Keratinocyte (primary cell): ENCODE measurements around the gene PPP1R14B. TPM values are rescaled to one million over a fixed set of nuclear protein-coding genes. Genes with fewer than 3 reads are reported as not detected.
A peak's percentile ranks its signal among the peaks of the same experiment; 100 is the strongest.

Experiments used
- DNase-seq: peaks from one replicate; pipeline ENCODE4 v3.0.0-alpha.2; 2011; ENCODE audit warnings: low read depth, missing footprints, low spot score
- FAIRE-seq: peaks from 2 replicates; lab custom pipeline; 2011; peaks lifted over from hg19 to GRCh38; lab: Jason Lieb, UNC
- H2AFZ ChIP-seq: 2 replicates; pipeline ENCODE4 v1.6.0; 2012; ENCODE audit warnings: low read length, control low read depth, inconsistent platforms; ENCODE audit not compliant: control insufficient read depth
- H3K27ac ChIP-seq: 2 replicates; pipeline ENCODE4 v1.5.1; 2011; ENCODE audit warnings: low read length; ENCODE audit not compliant: control insufficient read depth, insufficient read depth
- H3K27me3 ChIP-seq: 3 replicates; pipeline ENCODE4 v1.6.0; 2011; ENCODE audit warnings: low read length; ENCODE audit not compliant: control insufficient read depth, insufficient read depth; ENCODE audit errors: extremely low read depth
- H3K36me3 ChIP-seq, 2 experiments: 2 replicates in 1 of 2; 3 replicates in 1 of 2; pipeline ENCODE4 v1.5.1; 2011; ENCODE audit warnings: low read length in 2 of 2, mild to moderate bottlenecking in 1 of 2; ENCODE audit not compliant: control insufficient read depth in 2 of 2, insufficient read depth in 2 of 2; ENCODE audit errors: extremely low read depth in 1 of 2
- H3K4me1 ChIP-seq: 3 replicates; pipeline ENCODE4 v1.5.1; 2011; ENCODE audit warnings: low read length; ENCODE audit not compliant: control insufficient read depth, insufficient read depth; ENCODE audit errors: extremely low read depth
- H3K4me2 ChIP-seq: 3 replicates; pipeline ENCODE4 v1.6.0; 2011; ENCODE audit warnings: low read depth, low read length; ENCODE audit not compliant: control insufficient read depth, insufficient read depth; ENCODE audit errors: extremely low read depth
- H3K4me3 ChIP-seq, 3 experiments: fragments of 200-600 bp in 1 of 3; sonication (generic) in 1 of 3; 2 replicates in 2 of 3; 3 replicates in 1 of 3; pipeline ENCODE4 v1.5.1; 2011 to 2016; ENCODE audit warnings: low read length in 3 of 3, mild to moderate bottlenecking in 3 of 3, control low read depth in 2 of 3, inconsistent platforms in 1 of 3, low read depth in 1 of 3, mixed read lengths in 1 of 3, mixed run types in 1 of 3, moderate library complexity in 1 of 3; ENCODE audit not compliant: control insufficient read depth in 2 of 3, insufficient read depth in 2 of 3; ENCODE audit errors: extremely low read depth in 1 of 3
- H3K79me2 ChIP-seq: 2 replicates; pipeline ENCODE4 v1.6.0; 2012; ENCODE audit warnings: low read length; ENCODE audit not compliant: control insufficient read depth, insufficient read depth
- H3K9ac ChIP-seq: 3 replicates; pipeline ENCODE4 v1.6.0; 2011; ENCODE audit warnings: low read length; ENCODE audit not compliant: control insufficient read depth, insufficient read depth; ENCODE audit errors: extremely low read depth
- H3K9me1 ChIP-seq: 3 replicates; pipeline ENCODE4 v1.6.0; 2011; ENCODE audit warnings: low read length; ENCODE audit not compliant: control insufficient read depth, insufficient read depth; ENCODE audit errors: extremely low read depth
- H3K9me3 ChIP-seq: 2 replicates; pipeline ENCODE4 v1.5.1; 2012; ENCODE audit warnings: low read depth, low read length; ENCODE audit not compliant: control insufficient read depth
- H4K20me1 ChIP-seq: 3 replicates; pipeline ENCODE4 v1.6.0; 2011; ENCODE audit warnings: low read length; ENCODE audit not compliant: control insufficient read depth, insufficient read depth; ENCODE audit errors: extremely low read depth
- CTCF ChIP-seq, 3 experiments: IDR thresholded peaks in 1 of 3; conservative IDR thresholded peaks in 1 of 3; optimal IDR thresholded peaks in 1 of 3; 2 replicates in 2 of 3; 3 replicates in 1 of 3; pipeline versions ENCODE3 to v1.5.1; 2011; ENCODE audit warnings: low read length in 3 of 3, mild to moderate bottlenecking in 3 of 3, moderate library complexity in 2 of 3, control low read depth in 1 of 3, inconsistent platforms in 1 of 3; ENCODE audit not compliant: insufficient read depth in 2 of 3; ENCODE audit errors: extremely low read depth in 1 of 3
- EZH2 ChIP-seq: IDR thresholded peaks from one replicate; pipeline ENCODE4 v1.6.1; 2012; ENCODE audit warnings: inconsistent platforms, mild to moderate bottlenecking, low read length, moderate library complexity
- dilution Hi-C: fragments of 300-500 bp; cut with MboI; formaldehyde crosslinking; loops from one replicate; pipeline ENCODE4 v1.7.0; 2020; ENCODE audit warnings: low sequenced_read_pairs; ENCODE audit not compliant: extremely low pct_ligation_motif_present
- polyA plus RNA-seq, 5 experiments: library from polyadenylated mRNA; depleted of rRNA in 3 of 5; stranded (reverse) in 3 of 5; stranded (forward) in 1 of 5; unstranded in 1 of 5; fragments of >200 nt; gene quantifications; 1 replicate in 1 of 5; 2 replicates in 3 of 5; 3 replicates in 1 of 5; pipeline versions ENCODE4 v1.2.1 to v1.2.3, GENCODE V29; 2011 to 2012; ENCODE audit warnings: missing spikeins in 2 of 5, low read depth in 1 of 5, low replicate concordance in 1 of 5

The PPP1R14B gene
- polyA plus RNA-seq, 1 donor (not counting 4 experiments of a cell fraction or from before 2014, with no cell fraction given) = 208 TPM

- H3K4me1 ChIP-seq = peaks cover 21% of the 10 kb centered on the region
- TF ChIP-seq CTCF (optimal IDR thresholded peaks at IDR 0.05 in 1 of 3, IDR thresholded peaks at IDR 0.05 in 1 of 3, conservative IDR thresholded peaks at IDR 0.05 in 1 of 3; ENCODE audit: extremely low read depth in 1 of 3, insufficient read depth in 2 of 3, low read length in 3 of 3) (no peak), EZH2 (no peak)
- peaks cover 8% of the 10 kb centered on the region for H4K20me1 ChIP-seq
- H3K4me2 ChIP-seq = peak overlapping the region; percentile 85
- DNase-seq (no peak), FAIRE-seq (no peak)
- no peak overlapping the region for H2AFZ ChIP-seq
- peak overlapping the region; percentile 71 to 77 (median 76) for H3K4me3 ChIP-seq
- no peaks in the 10 kb centered on the region for H3K27me3 ChIP-seq
- no peaks in the 10 kb centered on the region for H3K9me3 ChIP-seq
- H3K9ac ChIP-seq = peak overlapping the region; percentile 63
- no peak overlapping the region for H3K27ac ChIP-seq
- peaks cover 42% of the 10 kb centered on the region for H3K79me2 ChIP-seq
- H3K9me1 ChIP-seq = no peaks in the 10 kb centered on the region
- peaks cover 9 to 18% of the 10 kb centered on the region in 2 experiments for H3K36me3 ChIP-seq
- dilution Hi-C loops = no loop called here
Measured at GRCh38 chr11:64250415-64251015, 3.8 kb upstream of the PPP1R14B start.

- no peaks in the 10 kb centered on the region for H3K9me1 ChIP-seq
- no peak for FAIRE-seq
- no peak overlapping the region for H3K27ac ChIP-seq
- no peak overlapping the region for H3K4me3 ChIP-seq
- no peak for TF ChIP-seq EZH2
- no peak for TF ChIP-seq CTCF (optimal IDR thresholded peaks at IDR 0.05 in 1 of 3, IDR thresholded peaks at IDR 0.05 in 1 of 3, conservative IDR thresholded peaks at IDR 0.05 in 1 of 3; ENCODE audit: extremely low read depth in 1 of 3, insufficient read depth in 2 of 3, low read length in 3 of 3)
- H4K20me1 ChIP-seq = peaks cover 8% of the 10 kb centered on the region
- no peak overlapping the region for H3K4me2 ChIP-seq
- no peaks in the 10 kb centered on the region for H3K9me3 ChIP-seq
- H3K9ac ChIP-seq = no peak overlapping the region
- H2AFZ ChIP-seq = no peak overlapping the region
- peaks cover 26% of the 10 kb centered on the region for H3K4me1 ChIP-seq
- H3K36me3 ChIP-seq = peaks cover 5 to 11% of the 10 kb centered on the region in 2 experiments
- no peaks in the 10 kb centered on the region for H3K27me3 ChIP-seq
- DNase-seq = no peak
- H3K79me2 ChIP-seq = peaks cover 47% of the 10 kb centered on the region
- dilution Hi-C loops = no loop called here
Measured at GRCh38 chr11:64249563-64250414, 3.0 kb upstream of the PPP1R14B start.
